Limb (tissue), 2 donors: ENCODE results near the gene RALGAPB.

Experiments used
- DNase-seq, 2 donors: peaks; one replicate each; pipeline ENCODE4 v3.0.0-alpha.2; 2016; ENCODE audit errors: extremely low spot score in 2 of 2

RALGAPB gene

DNA sequence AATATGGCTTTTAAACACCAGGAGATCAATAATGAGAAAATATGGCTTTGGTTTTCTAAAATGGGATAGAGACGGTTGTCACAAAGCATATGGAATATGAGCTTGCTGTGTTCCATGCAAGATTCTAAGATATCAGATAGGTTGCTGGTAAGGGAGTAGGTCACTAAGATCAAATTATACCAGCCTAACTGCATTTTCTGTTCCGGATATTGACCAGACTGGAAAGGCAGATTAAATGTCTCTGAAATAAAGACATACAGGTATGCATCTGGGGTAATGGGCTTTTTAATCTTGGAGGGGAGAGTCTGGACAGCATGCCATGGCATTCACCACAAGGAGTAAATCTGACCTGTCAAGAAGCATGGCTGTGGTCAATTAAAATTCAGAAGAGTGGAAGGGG lies 73.1 kb downstream of the RALGAPB start:
- DNase-seq, result no peak

DNA sequence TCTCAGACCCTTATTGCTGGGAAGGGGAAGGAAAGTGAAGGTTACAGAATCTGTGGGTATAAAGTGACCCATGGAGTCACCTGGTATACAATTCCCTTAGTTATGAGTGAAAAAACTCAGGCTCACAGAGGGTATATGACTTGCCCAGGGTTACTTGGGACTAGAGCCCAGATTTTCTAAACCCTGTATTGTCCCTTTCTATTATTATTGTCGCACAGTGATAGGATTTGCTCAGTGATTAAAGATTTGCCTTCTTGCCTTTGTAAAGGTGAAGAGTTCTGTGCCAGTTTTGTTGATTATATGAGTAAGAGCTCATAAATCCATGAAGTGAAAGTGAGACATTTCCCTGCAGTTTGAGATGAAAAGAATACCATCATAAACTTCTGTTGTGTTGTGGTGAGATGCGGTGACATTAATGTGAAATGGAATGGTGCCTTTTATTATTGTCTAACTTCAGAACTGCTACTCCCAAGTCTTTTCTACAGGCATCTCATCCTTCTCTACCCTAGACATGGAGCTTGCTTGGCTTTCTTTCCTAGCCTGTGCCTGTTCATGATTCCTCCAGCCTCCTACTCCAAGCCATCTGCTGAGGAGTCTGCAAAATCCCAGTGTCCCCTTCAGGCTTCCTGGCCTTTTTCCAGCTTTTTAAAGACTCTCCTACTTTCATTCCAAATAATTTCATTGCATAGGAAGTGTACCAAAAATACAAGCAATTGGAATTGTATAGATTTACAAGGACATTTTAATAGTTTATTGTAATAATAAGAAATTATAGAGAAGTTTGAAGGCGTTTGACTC lies 74.8 kb downstream of the RALGAPB start:
- peak in 1 of 2 donors; percentile 6 for DNase-seq

DNA sequence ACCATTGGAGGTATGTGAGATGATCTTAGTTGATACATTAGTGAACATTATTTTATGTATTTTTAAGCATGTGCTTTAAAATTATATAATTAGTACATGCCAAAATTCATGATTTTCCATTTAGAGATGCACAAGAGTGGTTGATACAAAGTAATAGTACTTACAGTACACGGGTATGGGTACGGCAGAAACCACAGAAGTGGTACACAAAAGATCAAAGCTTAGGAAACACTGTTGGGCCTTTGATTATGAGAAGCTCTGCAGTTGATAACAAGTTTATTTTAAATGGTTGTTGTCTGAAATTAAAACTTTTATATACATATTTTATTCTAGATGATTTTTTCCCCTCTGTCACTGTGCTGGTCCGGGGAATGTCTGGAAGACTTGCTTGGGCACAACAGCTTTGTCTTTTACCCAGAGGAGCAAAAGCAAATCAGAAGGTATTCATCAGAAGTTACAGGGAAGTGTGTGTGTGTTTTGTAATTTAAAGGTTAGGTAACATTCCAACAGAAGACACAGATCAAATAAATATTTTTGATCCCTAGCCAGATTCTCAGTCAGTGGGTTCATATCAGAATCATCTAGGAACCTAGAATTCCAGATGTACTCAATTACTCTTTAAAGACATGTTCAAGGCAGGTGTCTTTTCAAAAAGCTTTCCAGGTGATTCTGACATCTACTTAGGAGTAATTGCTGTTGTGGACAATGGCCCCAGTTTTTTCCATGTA lies 75.9 kb downstream of the RALGAPB start:
- no peak for DNase-seq

DNA sequence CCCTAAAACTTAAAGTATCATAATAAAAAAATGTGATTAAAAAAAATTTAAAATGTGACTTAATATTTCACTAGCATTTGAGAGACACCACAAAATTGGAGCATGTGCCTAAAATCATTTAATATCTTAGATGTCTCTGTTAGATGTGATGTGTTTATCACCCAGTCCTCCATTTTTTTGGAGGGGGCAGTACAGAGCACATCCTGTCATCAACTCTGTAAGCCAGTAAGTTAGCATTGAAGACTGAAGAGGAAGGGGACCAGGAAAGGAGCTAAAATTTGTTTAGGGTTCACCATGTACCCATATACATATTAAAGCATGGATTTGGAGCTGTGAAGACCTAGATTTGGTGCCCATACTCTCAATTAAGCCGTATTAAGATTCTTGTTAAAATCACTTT lies 77.6 kb downstream of the RALGAPB start:
- no peak for DNase-seq

DNA sequence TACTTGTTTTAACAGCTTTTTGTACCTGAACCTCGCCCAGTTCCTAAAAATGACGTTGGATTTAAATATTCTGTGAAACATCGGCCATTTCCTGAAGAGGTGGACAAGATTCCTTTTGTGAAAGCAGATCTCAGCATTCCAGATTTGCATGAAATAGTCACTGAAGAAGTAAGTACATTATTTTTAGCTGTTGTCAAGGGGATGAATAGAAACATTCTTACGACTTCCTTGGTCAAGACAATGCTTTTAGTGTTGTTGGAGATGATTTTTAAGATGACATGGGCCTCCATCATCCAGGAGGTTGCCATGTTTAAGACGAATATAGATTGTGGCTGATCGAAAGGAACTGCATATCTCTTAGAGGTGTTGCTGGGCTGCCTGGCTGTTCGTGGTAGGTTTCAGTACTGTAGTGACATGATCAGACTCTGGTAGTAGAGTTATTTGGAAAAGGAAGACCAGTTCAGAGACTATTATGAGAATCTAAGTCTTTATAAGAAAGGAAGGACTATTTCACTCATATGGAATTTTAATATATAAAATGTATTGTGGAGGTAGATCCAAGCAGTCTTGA lies 78.5 kb downstream of the RALGAPB start:
- DNase-seq, result no peak

DNA sequence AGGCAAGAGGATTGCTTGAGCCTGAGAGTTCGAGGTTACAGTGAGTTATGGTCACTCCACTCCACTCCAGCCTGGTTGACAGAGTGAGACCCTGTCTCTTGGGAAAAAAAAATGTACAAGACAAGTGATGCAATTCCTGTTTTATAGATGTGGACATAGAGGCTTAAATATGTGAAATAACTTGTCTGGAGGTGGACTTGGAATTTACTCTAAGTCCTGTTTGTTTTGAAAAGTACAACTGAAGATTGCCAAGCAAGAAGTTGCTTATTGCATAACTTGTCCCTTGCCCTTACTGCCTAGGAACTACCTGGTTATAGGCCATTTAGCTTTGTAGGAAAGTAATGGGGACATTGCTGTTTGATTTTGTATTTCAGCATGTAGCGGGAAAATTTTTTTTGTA lies 82.3 kb downstream of the RALGAPB start:
- DNase-seq, result no peak

DNA sequence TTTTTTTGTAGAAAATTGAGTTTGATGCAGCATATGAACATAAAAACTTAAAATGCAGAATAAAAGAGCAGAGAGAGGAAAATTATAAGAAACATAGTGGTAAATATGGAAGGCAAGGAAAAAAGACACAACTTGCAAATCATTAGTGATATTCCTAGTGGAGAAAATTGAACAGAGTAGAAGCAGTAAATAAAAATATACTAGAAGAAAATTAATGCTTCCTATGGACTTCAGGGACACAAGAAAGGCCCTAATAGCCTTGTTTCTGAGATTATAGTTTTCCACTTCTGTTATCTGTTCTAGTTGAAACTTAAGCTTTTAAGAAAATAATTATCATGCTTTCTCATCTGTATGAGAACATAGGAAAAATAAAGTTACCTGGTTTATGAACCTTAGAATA lies 82.8 kb downstream of the RALGAPB start:
- no peak for DNase-seq

DNA sequence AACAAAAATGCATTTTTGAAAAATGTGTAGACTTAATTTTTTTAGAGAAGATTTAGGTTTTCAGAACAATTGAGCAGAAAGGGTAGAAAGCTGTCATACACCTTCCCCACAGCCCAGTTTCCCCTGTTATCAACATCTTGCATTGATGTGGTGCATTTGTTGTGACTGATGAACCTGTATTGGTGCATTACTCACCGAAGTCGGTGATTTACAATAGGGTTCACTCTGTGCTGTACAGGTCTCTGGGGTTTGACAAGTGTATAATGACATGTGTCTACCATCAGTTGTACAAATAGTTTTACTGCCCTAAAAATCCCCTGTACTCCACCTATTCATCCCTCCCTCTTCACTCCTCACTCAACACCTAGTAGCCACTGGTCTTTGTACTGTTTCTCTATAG lies 84.5 kb downstream of the RALGAPB start:
- DNase-seq, result no peak

DNA sequence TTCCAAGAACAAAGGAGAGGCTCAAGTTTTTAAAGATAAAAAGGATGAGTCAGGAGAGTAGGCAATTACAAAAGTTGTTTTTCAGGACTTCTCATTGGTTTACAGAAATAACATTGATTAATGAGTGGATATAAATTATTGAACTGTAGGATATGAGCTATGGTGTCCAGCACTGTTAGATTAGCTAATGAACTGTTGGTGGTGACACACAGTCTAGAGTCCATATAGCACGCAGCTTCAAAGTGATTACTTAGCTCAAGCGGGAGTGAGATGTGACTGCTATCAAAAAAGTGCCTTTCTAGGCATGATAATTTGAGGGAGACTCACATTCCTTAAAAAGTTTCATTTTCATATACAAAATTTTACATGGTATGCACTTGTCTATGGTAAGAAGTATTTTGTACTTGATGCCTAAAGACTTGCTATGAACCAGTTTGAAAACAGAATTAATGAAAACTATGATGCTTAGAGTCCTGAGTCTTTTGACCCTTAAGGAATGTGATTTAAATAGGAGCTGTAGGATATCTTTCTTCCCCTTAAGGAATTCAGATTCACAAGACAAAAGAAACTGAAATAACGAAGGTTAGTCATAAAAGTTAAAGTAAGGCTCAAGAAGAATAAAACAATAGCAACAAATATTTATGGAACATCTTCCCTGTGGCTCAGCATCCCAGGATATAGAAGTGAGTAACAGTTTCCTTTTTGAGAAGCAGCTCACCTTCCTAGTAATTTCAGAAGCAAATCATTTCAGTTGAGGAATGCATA lies 86.1 kb downstream of the RALGAPB start:
- no peak for DNase-seq

DNA sequence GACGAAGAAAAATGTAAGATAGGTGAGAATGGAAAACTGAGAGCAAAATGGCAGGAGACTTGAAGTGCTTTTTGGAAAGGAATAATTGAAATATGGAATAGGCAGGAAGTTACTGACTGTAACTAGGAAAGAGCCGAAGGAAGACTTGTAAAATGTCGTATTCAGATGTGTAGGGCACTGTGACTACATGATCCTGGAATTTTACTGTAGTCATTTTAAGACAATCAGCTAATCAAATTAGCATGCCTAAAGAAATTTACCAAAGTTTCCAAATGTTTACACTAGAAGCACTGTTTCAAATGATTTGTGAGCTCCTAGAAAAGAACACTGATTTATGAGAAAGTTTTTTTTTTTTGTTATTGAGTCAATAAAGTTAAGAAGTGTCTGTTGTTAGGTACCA lies 87.1 kb downstream of the RALGAPB start:
- DNase-seq, result no peak

DNA sequence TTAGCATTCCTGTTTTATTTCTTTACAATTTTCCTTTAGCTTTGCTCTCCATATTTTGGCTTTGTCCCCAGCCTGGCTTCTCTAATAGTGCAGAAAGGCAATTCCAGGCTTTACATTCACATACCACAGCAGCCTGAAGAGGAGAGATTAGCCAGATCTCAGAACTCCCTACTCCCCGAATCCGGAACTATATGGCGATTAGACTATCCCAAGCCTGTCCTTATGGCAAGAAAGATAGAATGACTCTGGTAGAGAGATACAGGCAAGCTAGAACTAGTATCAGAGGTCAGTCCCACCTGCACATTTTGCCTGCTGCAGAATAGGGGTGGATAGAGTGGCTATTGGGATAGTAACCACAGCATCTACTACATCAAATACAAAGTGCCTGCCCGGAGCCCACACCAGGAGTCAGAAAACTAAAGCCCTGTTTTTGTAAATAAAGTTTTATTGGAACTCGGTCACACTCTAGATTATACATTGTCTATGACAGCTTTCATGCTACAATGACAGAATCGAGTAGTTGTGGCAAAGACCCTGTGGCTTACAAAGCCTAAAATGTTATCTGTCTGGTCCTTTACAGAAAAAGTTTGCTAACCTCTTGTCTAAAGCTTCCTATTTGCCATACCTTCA lies 91.3 kb downstream of the RALGAPB start:
- no peak for DNase-seq

DNA sequence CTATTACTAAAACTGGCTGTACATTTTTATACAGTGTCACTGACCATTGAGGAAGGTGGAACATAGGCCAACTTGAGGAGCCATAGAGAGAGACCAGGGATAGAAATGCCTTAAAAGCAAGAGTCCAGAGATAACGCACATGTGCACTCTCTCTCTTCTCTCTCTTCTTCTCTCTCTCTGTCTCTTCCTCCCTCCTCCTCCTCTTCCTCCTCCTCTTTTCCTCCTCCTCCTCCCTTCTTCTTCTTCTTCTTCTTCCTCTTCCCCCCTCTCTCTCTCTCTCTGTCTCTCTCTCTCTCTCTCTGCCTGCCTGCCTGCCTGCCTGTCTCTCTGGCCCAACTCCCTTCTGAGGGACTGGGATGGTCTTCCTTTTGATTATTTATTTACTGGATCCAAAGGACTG lies 92.0 kb downstream of the RALGAPB start:
- DNase-seq, result no peak

DNA sequence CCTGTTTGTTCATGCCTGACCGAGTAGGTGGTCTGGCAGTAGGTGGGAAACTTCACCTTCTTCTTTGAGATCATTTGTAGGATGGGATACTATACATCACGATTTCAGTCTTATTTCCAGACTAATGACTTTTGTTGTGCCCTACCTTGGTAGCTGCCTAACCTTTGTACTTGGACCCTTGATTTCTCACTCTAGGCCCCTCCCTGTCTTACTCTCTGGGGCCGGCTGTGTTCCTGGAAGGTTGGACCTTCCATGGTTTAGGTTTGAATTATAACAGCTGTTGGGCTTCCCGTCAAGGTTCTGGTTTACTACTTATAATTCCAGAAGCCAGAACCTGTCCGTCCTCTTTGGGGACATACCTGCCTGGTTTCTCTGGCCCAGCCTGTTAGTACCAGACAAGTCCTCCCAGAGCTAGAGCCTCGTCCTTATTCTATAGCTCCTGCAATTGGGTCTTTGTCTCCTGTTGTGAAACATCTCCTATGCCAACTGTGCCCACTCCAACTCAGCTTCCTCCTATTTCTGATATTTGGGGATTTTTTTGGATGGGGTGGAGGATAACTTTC lies 93.5 kb downstream of the RALGAPB start:
- DNase-seq, result no peak

DNA sequence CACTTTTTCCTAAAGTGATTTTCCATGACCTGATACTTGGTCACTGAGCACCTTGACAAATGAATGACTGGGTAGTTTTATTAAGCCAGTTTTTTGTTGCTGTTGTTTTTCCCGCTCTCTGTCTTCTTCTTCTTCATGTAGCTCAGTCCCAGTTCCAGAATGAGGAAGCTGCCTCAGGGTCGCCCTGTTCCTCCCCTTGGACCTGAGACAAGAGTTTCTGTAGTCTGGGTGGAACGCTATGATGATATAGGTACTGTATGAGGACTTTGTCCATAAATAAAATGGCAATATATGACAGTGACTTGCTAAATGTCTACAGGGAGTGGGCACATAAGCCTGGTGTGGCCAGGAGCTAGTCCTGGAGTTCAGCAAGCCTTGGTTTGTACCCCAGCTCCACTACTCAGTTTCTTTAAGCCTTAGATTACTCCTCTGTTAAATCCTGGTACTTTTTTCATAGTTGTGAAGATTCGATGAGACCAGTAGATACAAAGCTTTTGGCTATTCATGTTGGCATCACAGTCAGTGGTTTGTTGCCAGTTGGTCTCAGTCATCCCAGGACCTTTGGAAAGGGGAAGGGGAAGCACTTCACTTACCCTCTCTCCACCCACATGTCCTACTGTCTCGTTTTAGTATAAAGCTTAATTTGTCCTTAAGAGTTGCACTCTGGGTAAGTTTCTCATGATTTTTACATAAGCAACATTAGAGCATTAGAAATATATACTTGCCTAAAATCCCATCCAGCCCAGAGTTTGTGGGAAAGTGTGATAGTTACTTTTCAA lies 97.3 kb downstream of the RALGAPB start:
- DNase-seq, result no peak

DNA sequence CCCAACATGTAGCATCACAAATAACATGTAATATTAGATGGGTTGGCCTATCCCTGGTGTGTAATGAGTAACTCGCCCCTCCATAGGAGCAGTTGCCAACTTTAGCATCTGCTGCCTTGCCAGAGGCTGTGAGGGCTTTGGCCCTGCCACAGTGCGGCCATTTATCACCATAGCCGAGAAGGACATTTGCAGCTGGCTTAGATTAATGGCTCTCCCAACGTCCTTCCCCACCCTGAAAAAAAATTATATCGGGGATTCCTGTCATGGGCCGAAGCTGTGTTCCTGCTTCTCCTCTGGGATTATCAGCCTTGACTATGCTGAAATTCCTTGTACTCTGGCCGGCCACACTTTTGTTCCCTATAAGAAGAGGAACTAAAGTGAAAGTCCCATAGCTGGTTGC lies 100.8 kb downstream of the RALGAPB start:
- DNase-seq, result peak in 1 of 2 donors; percentile 28

DNA sequence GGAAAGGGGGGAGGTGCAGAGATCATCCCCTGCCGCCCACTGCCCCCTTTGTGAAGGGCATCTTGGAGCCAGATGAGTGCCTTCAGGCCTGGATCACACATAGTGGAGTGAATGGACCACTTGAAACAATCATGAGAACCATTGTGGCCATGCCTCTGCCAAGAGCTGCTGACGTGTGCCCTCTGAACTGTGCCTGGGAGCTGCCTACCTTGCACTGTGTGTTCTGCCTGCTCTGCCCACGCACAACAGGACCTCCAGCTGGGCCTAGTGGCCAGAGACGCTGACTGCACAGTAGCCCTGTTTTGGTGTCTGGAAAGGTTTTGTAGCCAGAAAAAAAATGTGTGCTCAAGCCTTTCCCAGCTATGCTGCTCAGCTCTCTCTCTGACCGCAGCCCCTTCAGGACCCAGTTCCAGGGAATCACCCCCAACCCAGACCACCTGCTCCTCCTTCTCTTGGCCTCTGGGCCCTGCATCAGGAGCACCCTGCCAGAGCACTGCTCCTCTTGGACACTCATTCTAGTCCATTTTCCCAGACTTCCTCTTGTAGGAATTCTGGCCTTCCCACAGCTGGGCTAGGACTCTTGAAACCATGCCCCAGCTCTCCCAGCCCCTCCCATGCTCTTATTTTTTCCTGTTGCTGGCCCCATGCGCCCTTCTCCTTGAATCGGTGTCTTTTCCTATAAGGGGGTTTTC lies 106.7 kb downstream of the RALGAPB start:
- no peak for DNase-seq

DNA sequence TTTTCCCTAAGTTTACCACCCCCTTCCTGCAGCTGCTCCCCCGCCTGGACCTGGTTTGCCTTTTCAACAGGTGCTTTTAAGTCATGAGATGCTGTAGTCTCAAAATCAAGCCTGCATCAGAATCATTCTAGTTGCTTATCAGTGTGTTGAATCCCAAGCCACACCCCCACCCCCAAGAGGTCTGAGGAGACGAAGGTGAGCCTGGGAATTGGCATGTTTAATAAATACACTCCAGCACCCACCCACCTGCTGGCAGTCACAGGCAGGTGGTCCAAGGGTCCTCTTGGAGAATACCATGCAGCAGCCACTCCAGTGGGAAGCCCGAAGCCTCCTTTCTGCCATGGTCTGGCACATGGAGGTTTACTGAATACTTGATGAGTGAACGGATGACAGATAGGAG lies 107.3 kb downstream of the RALGAPB start:
- no peak for DNase-seq

DNA sequence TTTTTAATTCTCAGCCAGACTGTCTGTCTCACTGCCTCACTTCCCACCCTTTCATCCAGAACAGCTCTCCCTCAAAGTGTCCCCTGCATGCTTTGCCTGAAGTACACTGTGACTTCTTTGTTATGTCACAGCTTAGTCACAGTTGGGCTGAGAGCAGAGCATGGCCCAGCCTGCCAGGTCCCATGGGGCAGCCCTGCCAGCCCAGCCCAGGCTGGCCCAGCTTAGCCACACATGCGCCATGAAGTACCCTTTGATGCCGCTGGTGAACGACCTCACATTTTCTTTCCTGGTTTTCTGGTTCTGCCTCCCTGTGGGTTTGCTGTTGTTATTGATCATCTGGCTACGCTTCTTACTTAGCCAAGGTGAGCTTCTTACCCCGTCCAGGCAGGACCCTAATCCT lies 108.4 kb downstream of the RALGAPB start, which contains the start of gene ADIG:
Gene ADIG, plus strand, starts transcription at position 185 of the 400 bp plus-strand sequence. Its CDS starts 54 bp downstream, at position 239.
- no peak for DNase-seq

DNA sequence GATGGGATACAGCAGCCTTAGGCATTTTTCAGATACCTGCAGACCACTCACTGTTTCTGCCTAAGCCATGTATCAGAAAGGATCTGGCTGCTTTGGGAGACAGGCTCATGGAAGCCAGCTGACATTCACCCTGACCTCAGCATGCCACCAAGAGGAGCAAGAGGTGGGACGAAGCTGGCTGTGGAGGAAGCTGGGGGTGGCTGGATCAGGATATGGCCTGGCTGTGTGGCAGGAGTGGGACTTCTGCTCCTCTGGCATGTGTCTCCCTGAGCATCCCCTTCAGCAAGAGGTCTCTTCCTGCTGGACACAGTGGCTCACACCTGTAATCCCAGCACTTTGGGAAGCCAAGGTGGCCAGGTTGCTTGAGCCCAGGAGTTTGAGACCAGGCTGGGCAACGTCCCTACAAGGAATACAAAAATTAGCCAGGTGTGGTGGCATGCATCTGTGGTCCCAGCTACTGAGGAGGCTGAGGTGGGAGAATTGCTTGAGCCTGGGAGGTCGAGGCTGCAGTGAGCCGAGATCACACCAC lies 109.3 kb downstream of the RALGAPB start:
- no peak for DNase-seq
